ENCODE measurements around the gene VCAN. TPM values are rescaled to one million over a fixed set of nuclear protein-coding genes. Genes with fewer than 3 reads are reported as not detected.

The VCAN gene
- total RNA-seq, 4 donors from 2014 or later: 26.8 to 148 (median 65.8) TPM

- Histone ChIP-seq H3K4me3 (no peak overlapping the region), H3K27ac (no peak overlapping the region), H3K4me1 (peaks cover 0 to 11% (median 0%) of the 10 kb centered on the region in 3 donors), H3K27me3 (no peaks in the 10 kb centered on the region), H3K9me3 (no peaks in the 10 kb centered on the region), H3K36me3 (no peaks in the 10 kb centered on the region)
- ATAC-seq: no peak
- TF ChIP-seq CTCF (IDR thresholded peaks at IDR 0.05): no peak
- TF ChIP-seq POLR2AphosphoS5 (IDR thresholded peaks at IDR 0.05): no peak
- no peak for TF ChIP-seq EP300 (IDR thresholded peaks at IDR 0.05)
- TF ChIP-seq POLR2A (IDR thresholded peaks at IDR 0.05): no peak
- 63 to 74% methylated on average over 2 of the region's 2 CpGs for WGBS, 2 donors (ENCODE audit: low coverage in 1 of 2)
These were observed 96.6 kb downstream of the VCAN start for GRCh38 chr5:83568186-83568585.

- Histone ChIP-seq H3K4me3 (no peak overlapping the region), H3K27me3 (no peaks in the 10 kb centered on the region), H3K4me1 (no peaks in the 10 kb centered on the region), H3K9me3 (no peaks in the 10 kb centered on the region), H3K36me3 (peaks cover 0 to 5% of the 10 kb centered on the region in 2 donors), H3K27ac (no peak overlapping the region)
- no peak for TF ChIP-seq POLR2A (IDR thresholded peaks at IDR 0.05)
- TF ChIP-seq POLR2AphosphoS5 (IDR thresholded peaks at IDR 0.05): no peak
- 95 to 96% methylated on average over 2 of the region's 2 CpGs for WGBS, 2 donors (ENCODE audit: low coverage in 1 of 2)
- ATAC-seq: no peak
These were observed 99.4 kb downstream of the VCAN start for GRCh38 chr5:83570916-83571315.

- TF ChIP-seq POLR2A (IDR thresholded peaks at IDR 0.05) (no peak), EP300 (IDR thresholded peaks at IDR 0.05) (no peak), POLR2AphosphoS5 (IDR thresholded peaks at IDR 0.05) (no peak), CTCF (IDR thresholded peaks at IDR 0.05) (no peak)
- Histone ChIP-seq H3K36me3 (peaks cover 0 to 9% of the 10 kb centered on the region in 2 donors), H3K27me3 (no peaks in the 10 kb centered on the region), H3K4me1 (no peaks in the 10 kb centered on the region), H3K27ac (no peak overlapping the region), H3K9me3 (peaks cover 0 to 4% (median 0%) of the 10 kb centered on the region in 3 donors), H3K4me3 (no peak overlapping the region)
- 84 to 91% methylated on average over 5 of the region's 5 CpGs for WGBS, 2 donors (ENCODE audit: low coverage in 1 of 2)
- no peak for ATAC-seq
These were observed 100.7 kb downstream of the VCAN start for GRCh38 chr5:83572271-83572670.

- Histone ChIP-seq H3K9me3 (peaks cover 0 to 6% (median 0%) of the 10 kb centered on the region in 3 donors), H3K4me3 (no peak overlapping the region), H3K27ac (no peak overlapping the region), H3K4me1 (no peaks in the 10 kb centered on the region), H3K36me3 (peaks cover 0 to 13% of the 10 kb centered on the region in 2 donors), H3K27me3 (no peaks in the 10 kb centered on the region)
- WGBS, 2 donors (ENCODE audit: low coverage in 1 of 2): 92% methylated on average over 2 of the region's 2 CpGs; no CpG with 5 or more reads in 1 of the 2 donors
- TF ChIP-seq CTCF (IDR thresholded peaks at IDR 0.05): no peak
- no peak for TF ChIP-seq POLR2AphosphoS5 (IDR thresholded peaks at IDR 0.05)
- TF ChIP-seq EP300 (IDR thresholded peaks at IDR 0.05): no peak
- TF ChIP-seq POLR2A (IDR thresholded peaks at IDR 0.05): no peak
- ATAC-seq: no peak
These were observed 104.8 kb downstream of the VCAN start for GRCh38 chr5:83576341-83576740.

- H3K9me3 ChIP-seq: peaks cover 0 to 6% (median 0%) of the 10 kb centered on the region in 3 donors
- 53% methylated on average over 4 of the region's 4 CpGs for WGBS, 2 donors (ENCODE audit: low coverage in 1 of 2)
- H3K4me3 ChIP-seq: no peak overlapping the region
- no peak for ATAC-seq
- TF ChIP-seq POLR2A (IDR thresholded peaks at IDR 0.05) (no peak), CTCF (IDR thresholded peaks at IDR 0.05) (no peak), POLR2AphosphoS5 (IDR thresholded peaks at IDR 0.05) (no peak), EP300 (IDR thresholded peaks at IDR 0.05) (no peak)
- no peaks in the 10 kb centered on the region for H3K27me3 ChIP-seq
- peaks cover 0 to 13% of the 10 kb centered on the region in 2 donors for H3K36me3 ChIP-seq
- no peak overlapping the region for H3K27ac ChIP-seq
- H3K4me1 ChIP-seq: no peaks in the 10 kb centered on the region
These were observed 105.6 kb downstream of the VCAN start for GRCh38 chr5:83577036-83577636.
